CD4-positive, alpha-beta T cell treated with Interleukin-6 at 100 ng/mL for 8 hours (primary cell): ENCODE measurements around the gene CLEC4A.
"Not testable (repeated sequence)": the region's sequence is repeated elsewhere in the genome, so short reads cannot be mapped to it uniquely, and the experiment has no call there.

Source experiments
- DNase-seq: peaks from one replicate; pipeline ENCODE4 v3.0.0-alpha.2; 2020; ENCODE audit warnings: mixed read lengths, low spot score

Gene CLEC4A

DNA sequence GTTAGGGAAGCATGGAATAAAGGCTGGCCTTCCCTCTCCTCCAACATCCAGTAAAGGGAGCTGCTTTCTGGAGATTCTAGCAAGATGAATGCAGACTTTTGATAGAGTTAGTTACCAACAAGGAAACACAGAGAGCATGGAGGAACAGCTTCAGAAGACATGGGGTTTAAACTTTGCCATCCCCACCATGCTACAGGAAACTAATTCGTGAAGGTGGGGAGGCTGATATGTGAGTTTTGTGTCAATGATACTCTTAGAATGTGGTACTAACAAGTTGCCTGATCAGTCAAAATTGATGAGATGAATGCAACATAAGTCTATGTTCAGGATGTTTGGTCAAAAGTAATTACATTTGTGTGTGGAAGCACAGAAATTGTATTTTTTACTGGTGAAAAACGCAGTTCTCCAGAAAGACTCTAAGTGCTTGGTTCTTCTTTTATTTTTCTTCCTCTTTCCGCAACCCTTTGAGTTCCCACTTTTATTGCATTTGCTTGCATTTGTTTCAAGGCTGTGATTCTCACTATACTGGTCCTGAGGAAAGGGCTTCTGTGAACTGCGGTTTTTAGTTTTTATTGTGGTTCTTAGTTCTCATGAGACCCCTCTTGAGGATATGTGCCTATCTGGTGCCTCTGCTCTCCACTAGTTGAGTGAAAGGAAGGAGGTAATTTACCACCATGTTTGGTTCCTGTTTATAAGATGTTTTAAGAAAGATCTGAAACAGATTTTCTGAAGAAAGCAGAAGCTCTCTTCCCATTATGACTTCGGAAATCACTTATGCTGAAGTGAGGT is at the start of gene CLEC4A:
TSS of gene CLEC4A (plus strand) at position 494 of the 789 bp plus-strand sequence. CDS start at position 756, 262 bp downstream.
- DNase-seq = no peak

DNA sequence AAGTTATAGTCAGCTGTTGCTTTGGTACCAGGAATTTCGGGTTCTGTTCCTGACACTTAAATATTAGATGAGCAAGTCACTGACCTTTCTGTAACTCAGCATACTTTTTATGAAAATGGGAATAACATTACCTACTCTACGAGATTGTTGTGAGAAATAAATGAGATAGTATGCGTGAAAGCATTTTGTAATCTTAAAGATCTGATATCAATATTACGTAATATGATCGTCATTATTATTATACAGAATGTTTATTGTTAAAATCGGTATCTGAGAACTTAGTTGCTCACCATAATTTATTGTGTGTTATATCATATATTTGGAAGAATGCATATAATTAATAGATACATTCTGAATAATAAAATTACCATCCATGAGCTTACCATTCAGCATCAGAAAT is 47.5 kb upstream of the CLEC4A start:
- DNase-seq = no peak

DNA sequence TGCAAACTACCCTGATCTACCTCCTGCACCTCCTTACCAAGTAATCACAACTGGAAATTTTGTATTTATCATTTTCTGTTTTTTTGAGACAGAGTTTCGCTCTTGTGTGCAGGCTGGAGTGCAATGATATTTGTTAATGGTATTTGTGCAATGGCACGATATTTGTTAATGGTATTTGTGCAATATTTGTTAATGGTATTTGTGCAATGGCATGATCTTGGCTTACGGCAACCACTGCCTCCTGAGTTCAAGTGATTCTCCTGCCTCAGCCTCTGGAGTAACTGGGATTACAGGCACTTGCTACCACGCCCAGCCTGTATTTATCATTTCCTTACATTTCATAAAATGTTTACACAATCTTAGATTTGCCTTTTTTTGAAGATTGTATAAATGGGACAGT is 47.1 kb upstream of the CLEC4A start:
- DNase-seq = no peak

DNA sequence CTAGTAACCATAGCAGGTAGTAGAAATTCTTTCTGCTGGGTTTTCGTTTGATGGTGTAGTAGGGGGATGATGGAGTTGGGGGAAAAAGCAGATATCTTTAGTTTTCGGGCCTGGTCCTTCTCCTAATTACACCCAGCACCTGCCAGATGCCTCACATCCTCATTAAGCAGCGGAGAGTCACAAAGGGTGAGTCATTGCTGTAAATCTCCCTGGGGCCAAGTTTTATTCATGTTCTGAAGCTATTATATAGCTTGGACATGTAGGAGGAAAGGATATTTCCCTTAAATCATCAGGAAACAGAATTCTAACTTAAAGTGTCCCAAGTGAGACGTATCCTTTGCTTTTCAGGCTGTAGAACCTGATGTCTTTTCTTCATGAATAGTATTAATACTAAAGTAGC is 46.2 kb upstream of the CLEC4A start:
- DNase-seq = no peak

DNA sequence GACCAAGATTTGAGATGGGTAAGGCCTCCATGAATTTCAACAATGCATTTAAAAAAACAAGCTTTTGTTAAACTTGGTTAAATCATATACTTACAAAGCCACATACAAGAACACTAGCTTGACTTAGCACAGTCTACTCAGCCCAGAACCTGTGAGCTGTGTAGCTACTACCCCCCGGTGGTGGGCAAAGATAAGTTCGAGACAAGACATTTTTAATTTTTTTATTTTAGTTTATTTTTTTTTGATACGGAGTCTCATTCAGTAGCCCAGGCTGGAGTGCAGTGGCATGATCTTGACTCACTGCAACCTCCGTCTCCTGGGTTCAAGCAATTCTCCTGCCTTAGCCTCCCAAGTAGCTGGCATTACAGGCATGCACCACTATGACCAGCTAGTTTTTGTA is 45.0 kb upstream of the CLEC4A start:
- peak; percentile 81 for DNase-seq

DNA sequence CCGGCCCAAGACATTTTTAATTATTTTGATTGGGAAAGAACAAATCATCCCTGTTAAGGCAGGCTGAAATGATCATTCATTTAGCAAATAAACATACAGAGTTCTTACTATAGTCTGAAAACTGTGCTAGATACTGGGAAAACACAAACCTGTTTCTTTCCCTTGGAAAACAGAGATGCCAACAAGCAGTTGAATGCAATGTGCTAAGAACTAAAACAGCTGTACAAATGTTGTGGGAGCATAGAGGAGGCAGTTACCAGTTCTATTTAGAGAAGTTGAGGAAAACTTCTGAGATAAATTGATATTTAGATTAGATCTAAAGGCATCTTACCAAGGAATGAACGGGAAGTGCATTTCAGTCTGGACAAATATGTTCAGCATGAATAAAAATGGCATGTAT is 44.5 kb upstream of the CLEC4A start:
- DNase-seq = no peak

DNA sequence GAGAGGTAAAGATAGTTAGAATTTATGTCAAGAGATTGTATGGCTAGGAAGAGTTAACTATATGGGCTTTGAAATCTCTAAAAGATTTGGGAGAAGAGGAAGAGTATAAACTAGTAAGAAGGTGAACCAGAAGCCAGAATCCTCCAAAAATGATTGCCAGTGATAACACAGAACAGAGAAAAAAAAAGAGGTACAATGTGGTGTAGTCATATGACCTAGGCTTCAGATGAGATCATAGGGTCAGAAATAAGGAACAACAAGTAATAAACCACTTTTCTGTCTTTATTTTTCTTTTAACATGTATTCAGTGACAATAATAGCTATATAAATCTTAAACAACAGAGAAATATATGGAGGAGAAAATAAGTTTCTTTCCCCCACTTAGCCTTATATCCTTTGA is 43.3 kb upstream of the CLEC4A start:
- DNase-seq = no peak

DNA sequence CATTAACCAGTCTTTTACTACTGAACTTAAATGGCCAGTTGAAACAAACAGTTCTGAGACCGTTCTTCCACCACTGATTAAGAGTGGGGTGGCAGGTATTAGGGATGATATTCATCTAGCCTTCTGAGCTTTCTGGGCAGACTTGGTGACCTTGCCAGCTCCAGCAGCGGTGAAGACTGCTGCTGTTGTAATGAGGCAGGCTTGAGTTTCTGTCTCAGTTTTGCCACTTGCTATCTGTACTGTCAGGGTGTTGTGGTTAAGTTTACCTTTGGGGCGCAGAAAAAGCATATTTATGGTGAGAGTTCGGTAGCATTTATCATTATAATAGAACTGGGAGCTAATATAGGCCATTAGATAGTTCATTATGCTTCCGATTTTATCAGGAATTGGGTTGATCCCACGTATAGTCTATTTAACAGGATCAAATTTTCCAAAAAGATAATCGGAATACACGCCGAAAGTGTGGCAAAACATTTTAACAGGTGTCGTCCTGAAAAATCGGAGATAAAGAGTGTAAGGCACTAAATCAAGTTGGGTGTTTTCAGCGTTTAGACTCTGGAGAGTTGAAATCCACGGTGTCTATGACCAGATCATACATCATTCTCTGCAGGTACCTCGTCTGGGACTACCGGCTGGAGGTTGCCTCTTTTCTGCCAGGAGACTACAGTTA is 42.0 kb upstream of the CLEC4A start:
- peak; percentile 25 for DNase-seq

DNA sequence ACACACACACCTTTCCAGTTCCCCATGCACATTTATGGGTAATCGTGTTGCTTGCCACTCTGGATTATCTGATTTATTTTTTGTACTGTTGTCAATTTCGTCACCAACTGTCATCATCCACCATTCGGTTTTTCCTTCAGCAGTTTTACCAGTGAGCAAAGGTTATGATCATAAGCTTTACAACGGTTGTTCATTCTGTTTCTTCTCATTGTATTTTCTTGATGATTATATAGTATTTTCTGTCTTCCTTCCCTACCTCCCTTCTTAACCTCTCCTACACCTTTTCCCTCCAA is 40.7 kb upstream of the CLEC4A start:
- DNase-seq = no peak

DNA sequence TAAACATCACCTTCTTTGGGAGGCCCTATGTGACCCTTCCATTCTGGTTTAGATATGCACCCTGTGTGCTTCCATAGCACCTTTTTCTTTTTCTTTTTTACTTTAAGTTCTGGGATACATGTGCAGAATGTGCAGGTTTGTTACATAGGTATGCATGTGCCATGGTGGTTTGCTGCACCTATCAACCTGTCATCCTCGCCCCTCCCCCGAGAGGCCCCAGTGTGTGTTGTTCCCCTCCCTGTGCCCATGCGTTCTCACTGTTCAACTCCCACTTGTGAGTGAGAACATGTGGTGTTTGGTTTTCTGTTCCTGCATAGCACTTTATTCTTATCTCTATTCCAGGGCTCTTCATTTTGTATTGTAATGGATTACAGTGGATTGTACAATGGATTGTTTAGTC is 39.1 kb upstream of the CLEC4A start:
- not testable (repeated sequence) for DNase-seq

DNA sequence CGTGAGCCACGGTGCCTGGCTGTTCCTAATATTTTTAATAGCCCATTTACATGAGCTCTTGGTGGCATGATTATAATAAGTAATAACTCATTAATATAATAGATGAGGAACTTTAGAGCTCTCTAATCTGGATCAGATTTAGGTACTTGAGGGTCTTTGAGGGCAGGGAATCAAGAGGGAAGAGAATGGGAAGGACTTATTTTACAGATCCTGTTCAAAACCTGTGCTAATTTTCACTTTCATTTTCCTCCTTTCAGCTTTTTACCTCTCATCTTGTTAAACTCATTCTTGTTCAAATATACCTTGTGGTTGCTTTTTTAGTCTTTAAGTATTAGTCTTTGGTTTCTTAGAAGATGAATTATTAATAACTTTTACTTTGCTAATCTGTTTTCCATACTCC is 35.8 kb upstream of the CLEC4A start:
- DNase-seq = no peak

DNA sequence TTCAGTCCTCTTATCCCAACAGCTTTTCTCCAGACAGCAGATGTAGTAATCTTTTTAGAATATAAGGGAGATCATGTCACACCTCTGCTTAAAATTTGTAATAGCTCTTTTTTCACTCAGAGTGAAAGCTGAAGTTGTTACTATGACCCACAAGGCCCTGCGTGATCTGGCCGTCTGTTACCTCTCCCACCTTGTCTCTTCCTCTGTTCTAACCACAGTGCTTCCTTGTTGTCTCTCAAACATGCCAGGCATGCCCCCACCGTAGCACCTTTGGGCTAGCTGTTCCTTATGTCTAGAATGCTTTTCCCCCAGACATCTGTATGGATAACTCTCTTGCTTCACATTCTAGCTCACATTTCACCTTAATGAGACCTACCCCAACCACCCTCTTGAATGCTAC is 34.8 kb upstream of the CLEC4A start:
- peak; percentile 63 for DNase-seq

DNA sequence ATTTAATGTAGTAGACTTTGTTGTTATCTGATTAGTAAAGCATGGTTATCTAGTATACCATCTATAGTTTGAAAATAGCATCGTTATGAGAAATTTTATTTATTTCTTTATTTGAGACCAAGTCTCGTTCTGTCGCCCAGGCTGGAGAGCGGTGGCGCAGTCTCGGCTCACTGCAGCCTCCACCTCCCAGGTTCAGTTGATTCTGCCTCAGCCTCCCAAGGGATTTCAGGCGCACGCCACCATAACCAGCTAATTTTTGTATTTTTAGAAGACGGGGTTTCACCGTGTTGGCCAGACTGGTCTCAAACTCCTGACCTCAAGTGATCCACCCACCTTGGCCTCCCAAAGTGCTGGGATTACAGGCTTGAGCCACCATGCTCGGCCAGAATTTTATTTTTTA is 34.1 kb upstream of the CLEC4A start:
- DNase-seq = not testable (repeated sequence)

DNA sequence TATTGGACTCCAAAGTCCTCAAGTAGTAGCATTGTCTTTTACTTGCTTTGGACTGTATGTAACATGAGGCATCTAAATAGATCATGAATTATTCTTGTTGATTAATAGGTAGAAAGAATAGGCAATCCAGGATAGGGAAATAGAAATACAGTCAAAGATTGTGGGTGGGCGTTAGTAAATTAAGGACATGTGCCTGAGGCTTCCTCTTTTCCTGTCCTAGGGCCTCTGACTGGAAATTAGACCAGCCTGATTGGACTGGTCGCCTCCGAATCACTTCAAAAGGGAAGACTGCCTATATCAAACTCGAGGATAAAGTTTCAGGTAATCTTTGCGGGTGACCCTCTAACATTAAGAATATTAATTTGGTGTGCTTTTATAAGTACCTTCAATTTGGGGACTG is 33.7 kb upstream of the CLEC4A start:
- DNase-seq = no peak

DNA sequence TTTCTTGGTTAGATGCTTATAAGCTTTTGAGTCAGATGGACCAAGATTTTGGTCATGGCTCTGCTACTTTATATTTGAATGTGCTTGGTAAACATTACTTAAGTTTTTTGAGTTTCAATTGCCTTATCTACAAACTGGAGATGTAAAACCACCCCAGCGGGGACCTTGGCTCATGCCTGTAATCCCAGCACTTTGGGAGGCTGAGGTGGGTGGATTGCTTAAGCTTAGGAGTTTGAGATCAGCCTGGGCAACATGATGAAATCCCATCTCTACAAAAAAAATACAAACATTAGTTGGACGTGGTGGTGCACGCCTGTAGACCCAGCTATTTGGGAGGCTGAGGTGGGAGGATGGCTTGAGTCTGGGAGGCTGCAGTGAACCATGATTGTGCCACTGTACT is 30.1 kb upstream of the CLEC4A start:
- no peak for DNase-seq

DNA sequence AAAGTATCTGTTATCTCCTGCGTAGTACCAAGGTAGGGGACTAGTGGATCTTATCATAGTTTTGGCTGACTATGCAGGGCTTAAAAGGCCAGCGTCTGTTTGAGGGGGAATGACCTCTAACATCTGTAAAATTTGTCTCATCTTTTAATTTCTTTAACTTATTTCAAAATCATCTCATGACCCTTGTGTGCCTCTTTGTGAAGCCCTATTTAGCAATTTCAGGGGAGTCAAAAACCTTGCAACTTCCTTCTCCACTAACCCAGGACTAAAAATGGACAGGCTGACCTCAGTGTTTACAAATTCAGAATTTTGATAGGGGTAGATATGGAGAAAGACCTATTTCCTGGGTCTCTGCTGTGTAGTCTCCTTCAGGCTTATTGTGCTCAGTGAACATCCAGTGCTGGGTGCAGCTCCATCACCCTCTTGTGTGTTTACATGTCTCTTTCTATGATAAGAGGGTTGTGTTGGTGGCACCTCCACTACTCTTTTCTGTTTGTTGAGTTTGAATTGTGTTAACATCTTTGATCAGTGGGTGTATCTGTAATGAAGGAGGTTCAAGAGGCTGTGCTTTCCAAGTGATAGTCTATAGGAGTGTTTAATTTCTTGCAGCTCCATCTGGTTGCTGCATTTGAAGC is 27.0 kb upstream of the CLEC4A start:
- no peak for DNase-seq

DNA sequence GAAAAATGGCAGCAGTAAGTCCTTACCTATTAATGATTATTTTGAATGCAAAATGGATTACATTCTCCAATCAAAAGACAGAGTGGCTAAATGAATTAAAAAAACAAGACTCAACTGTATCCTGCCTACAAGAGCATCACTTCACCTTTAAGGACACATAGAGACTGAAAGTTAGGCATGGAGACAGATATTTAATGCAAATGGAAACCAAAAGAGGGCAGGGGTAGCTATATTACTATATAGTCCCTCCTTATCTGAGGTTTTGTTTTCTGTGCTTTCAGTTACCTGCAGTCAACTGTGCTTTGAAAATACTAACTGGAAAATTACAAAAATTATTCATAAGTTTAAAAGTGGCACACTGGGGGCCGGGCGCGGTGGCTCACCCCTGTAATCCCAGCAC is 24.2 kb upstream of the CLEC4A start:
- no peak for DNase-seq

DNA sequence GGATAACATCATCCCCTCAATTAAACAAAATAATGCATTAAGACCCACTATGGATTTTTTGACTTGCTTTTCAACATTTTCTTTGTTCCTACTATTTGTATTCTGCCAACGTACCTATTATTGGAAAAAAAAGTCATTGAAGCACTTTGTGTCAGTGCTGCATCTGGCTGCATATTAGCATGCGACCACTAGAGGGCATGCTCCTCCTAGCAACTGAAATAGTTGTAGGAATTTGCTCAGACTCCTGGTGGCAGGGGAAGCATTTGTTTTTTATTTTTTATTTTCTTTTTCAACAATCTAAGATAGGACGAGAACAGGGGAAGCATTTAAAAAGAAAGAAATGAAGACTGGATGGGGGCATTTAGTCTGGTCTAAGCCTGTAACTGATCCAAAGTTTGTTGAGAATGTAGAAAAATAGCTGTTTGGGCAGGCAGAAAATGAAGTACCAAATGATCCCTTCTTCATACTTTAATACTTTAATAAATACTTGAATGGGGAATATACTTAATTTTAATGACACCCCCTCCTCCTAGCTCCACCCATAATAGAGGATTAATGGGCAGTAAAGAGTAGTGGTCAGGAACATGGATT is 14.5 kb upstream of the CLEC4A start:
- peak; percentile 71 for DNase-seq

DNA sequence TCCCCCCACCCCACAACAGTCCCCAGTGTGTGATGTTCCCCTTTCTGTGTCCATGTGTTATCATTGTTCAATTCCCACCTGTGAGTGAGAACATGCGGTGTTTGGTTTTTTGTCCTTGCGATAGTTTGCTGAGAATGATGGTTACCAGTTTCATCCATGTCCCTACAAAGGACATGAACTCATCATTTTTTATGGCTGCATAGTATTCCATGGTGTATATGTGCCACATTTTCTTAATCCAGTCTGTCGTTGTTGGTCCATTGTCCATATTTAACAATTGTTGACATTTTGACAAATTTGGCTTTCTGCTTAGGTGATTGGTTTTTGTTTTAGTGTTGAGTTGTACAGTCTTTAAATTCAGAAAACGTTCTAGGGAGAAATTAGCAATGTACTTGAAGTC is 10.3 kb upstream of the CLEC4A start:
- not testable (repeated sequence) for DNase-seq

DNA sequence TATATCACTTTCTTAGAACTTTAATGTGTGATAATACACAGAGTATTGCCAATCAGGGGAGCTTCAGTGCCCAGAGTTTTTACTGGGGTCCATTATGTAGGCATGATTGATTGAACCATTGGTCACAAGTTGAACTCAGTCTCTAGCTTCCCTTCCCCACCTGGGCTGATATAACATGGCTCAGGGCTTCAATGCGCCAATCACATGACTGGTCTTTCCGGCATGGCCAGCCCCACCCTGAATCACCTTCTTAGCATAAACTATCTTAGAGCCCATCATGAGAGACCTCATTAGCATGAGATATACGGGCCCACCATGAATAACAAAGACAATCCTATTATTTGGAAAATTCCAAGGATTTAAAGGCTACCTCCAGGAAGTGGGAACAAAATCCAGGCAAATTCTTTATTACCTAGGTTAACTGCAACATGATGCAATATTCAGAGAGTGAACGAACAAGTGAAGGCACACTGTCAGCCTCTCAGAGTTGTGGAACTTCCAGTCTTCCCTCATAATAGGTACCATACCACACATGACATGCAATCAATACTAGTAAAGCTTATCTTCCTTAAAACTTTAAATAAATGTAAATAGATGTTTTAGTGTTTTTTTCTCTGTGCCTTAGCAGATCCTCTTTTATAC is 3.2 kb upstream of the CLEC4A start:
- no peak for DNase-seq

DNA sequence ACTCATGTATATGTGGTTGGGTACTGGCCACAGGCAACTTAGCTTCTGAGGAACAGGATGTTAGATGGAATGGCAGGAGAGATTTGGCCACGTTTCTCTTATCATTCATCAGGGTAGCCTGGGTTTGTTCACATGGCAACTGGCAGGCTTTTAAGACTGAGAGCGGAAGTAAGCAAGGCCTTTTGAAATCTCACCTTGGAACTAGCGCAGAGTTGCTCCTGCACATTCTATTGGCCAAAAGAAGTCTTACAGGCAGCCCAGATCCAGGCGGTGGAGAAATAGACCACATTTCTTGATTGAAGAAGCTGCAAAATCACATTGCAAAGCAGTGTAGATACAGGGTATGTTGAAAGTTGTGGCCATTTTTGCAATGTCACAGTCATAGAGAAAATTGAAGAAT is 3.7 kb downstream of the CLEC4A start:
- DNase-seq = peak; percentile 1

DNA sequence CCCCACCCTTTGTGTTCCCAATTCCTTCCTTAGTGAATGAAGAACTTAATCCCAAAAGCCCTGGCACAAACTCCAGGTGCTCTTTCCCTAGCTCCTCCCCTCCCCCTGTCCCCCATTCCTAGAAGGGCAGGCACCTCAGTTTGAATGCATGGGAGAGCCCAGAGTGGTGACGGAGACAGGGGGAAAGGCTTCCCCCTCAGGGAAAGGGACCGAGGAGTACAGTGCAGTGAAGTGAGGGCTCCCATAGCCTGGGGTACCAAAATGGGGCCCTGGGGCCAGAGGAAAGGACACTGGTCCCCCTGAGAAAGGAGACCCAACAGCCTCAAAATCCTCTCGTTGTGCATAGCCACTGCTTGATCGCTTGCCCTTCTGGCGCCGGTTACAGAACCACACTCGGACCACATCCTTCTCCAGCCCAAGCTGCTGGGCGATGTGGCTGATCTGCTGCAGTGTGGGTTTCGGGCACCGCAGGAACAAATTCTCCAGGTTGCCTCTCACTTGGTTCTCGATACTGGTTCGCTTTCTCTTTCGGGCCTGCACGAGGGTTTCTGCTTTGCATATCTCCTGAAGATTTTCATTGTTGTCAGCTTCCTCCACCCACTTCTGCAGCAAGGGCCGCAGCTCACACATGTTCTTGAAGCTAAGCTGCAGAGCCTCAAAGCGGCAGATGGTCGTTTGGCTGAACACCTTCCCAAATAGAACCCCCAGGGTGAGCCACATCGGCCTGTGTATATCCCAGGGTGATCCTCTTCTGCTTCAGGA is 10.4 kb downstream of the CLEC4A start:
- DNase-seq = not testable (repeated sequence)
